ENCODE data around the gene BRD4.

DNA sequence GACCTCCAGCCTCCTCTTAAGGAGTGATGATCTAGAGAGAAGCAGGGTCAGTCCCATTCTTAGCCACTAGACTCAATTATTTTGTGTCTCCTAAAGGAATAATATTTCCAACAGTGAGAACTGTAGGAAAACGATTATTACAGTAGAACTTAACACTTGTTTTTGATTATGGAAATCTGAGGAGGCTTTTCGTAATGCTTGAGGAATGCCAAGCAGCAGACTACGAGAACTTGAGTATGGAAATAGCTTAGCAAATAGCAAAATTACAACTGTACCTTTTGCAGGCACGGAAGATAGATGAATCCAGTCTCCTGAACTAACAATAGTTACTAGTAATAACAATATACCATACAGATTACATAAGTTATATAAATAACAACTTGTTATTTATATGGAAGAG, 12.2 kb downstream of the BRD4 start:
- no peak for TF ChIP-seq EZH2 (IDR thresholded peaks at IDR 0.05)
- TF ChIP-seq POLR2AphosphoS5 (IDR thresholded peaks at IDR 0.05; ENCODE audit: borderline replicate concordance, low read depth, low read length): no peak
